Ishikawa (cell line): ENCODE data around the gene USP2.

Experiments used
- CEBPB ChIP-seq: IDR thresholded peaks from 2 replicates; pipeline ENCODE4 v1.6.1; 2012
- CREB1 ChIP-seq: IDR thresholded peaks from 2 replicates; pipeline ENCODE4 v1.6.1; 2012; ENCODE audit warnings: low read depth
- EGR1 ChIP-seq: IDR thresholded peaks from 2 replicates; pipeline ENCODE4 v1.6.1; 2012
- EP300 ChIP-seq: IDR thresholded peaks from 2 replicates; pipeline ENCODE4 v1.6.1; 2012; ENCODE audit warnings: borderline replicate concordance
- FOXM1 ChIP-seq: IDR thresholded peaks from 2 replicates; pipeline ENCODE4 v1.6.1; 2012; ENCODE audit warnings: low read depth, borderline replicate concordance
- NFIC ChIP-seq: IDR thresholded peaks from 2 replicates; pipeline ENCODE4 v1.6.1; 2012
- RAD21 ChIP-seq: IDR thresholded peaks from 2 replicates; pipeline ENCODE4 v1.6.1; 2012; ENCODE audit warnings: low read depth
- REST ChIP-seq: IDR thresholded peaks from 2 replicates; pipeline ENCODE4 v1.6.1; 2012; ENCODE audit warnings: low read depth, mild to moderate bottlenecking
- TAF1 ChIP-seq: IDR thresholded peaks from 2 replicates; pipeline ENCODE4 v1.6.1; 2012; ENCODE audit warnings: low read depth, mild to moderate bottlenecking
- TCF12 ChIP-seq: IDR thresholded peaks from 2 replicates; pipeline ENCODE4 v1.6.1; 2012; ENCODE audit warnings: low read depth
- TEAD4 ChIP-seq: IDR thresholded peaks from 2 replicates; pipeline ENCODE4 v1.6.1; 2012
- YY1 ChIP-seq: IDR thresholded peaks from 2 replicates; pipeline ENCODE4 v1.6.1; 2012; ENCODE audit warnings: low read depth
- ZBTB7A ChIP-seq: IDR thresholded peaks from 2 replicates; pipeline ENCODE4 v1.6.1; 2012; ENCODE audit warnings: low read depth
- TF ChIP-seq, protein P1 (sequence below): IDR thresholded peaks from 2 replicates; pipeline ENCODE4 v1.6.1; 2012
- TF ChIP-seq, protein P2 (sequence below): IDR thresholded peaks from 2 replicates; pipeline ENCODE4 v1.6.1; 2012

The USP2 gene

GRCh38 chr11:119355091-119355843, 26.2 kb downstream of the USP2 start:
- TF ChIP-seq TEAD4 (no peak), CEBPB (no peak), ZBTB7A (no peak), NFIC (no peak), FOXM1 (no peak), CREB1 (no peak), TAF1 (no peak)

- TF ChIP-seq EP300 (no peak), TEAD4 (no peak), NFIC (peak; percentile 50), RAD21 (no peak)
Measured at GRCh38 chr11:119352857-119353260, 28.6 kb downstream of the USP2 start.

DNA sequence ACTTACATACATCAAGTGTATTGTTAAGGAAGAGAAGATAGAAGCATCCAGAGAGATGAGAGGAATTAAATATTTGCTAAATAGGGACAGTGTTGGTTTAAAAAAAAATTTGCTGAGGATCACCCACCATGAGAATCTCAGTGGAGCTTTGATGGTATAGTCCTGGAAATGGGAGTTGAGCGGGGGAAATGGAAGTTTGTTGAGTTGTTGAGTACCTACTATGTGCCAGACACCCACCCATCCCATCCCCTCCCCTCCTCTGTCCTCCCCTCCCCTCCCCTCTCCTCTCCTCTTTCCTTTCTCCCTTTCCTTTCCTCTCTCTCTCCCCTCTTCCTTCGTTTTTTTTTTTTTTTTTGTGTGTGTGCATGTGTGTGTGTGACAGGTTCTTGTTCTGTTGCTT, 30.3 kb downstream of the USP2 start:
- TF ChIP-seq, protein P1, sequence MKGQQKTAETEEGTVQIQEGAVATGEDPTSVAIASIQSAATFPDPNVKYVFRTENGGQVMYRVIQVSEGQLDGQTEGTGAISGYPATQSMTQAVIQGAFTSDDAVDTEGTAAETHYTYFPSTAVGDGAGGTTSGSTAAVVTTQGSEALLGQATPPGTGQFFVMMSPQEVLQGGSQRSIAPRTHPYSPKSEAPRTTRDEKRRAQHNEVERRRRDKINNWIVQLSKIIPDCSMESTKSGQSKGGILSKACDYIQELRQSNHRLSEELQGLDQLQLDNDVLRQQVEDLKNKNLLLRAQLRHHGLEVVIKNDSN: no peak
- TF ChIP-seq EGR1: no peak
- TF ChIP-seq, protein P2, sequence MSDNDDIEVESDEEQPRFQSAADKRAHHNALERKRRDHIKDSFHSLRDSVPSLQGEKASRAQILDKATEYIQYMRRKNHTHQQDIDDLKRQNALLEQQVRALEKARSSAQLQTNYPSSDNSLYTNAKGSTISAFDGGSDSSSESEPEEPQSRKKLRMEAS: no peak

GRCh38 chr11:119350302-119350701, 31.2 kb downstream of the USP2 start:
- TF ChIP-seq NFIC (no peak), TAF1 (no peak), ZBTB7A (no peak), EGR1 (no peak), RAD21 (no peak)

DNA sequence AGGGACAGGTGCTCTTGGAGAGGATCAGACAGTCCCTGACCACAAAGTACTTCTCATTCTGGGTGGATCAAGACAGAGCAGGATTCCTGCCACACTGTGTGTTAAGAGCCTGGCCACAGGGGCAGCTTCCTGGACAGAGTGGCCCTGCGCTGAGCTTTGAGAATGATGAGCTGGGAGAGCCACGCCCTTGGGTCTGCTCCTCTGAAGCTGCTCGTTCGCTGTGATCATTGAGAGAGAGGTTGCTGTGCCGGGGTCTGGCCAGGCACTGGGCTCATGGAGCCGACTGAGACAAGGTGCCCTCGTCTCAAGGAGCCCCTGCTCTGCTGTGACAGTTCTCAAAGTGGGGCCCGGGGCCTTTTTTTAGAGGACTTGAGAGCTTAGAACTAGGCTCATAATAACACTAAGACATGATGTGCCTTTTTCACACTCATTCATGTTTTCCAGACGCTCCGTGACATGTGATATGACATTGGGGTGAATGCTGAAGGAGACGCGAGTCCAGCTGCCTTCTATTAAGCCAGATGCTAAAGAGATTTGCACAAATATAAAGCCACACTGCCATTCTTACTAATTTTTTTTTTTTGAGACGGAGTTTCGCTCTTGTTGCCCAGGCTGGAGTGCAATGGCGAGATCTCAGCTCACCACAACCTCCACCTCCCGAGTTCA, 33.4 kb downstream of the USP2 start:
- TF ChIP-seq FOXM1 (no peak), REST (no peak), NFIC (no peak), TCF12 (no peak), EP300 (no peak)

- TF ChIP-seq, protein P1: no peak
- no peak for TF ChIP-seq ZBTB7A
- no peak for TF ChIP-seq REST
- no peak for TF ChIP-seq NFIC
- no peak for TF ChIP-seq CEBPB
- TF ChIP-seq, protein P2: no peak
- TF ChIP-seq TAF1: no peak
- no peak for TF ChIP-seq TEAD4
- TF ChIP-seq CREB1: no peak
Measured at GRCh38 chr11:119347242-119347641, 34.2 kb downstream of the USP2 start.

- no peak for TF ChIP-seq FOXM1
- TF ChIP-seq ZBTB7A: no peak
- TF ChIP-seq CREB1: no peak
- no peak for TF ChIP-seq CEBPB
- no peak for TF ChIP-seq NFIC
- TF ChIP-seq, protein P1: no peak
- no peak for TF ChIP-seq EP300
- TF ChIP-seq RAD21: no peak
- no peak for TF ChIP-seq TAF1
- no peak for TF ChIP-seq EGR1
- TF ChIP-seq, protein P2: no peak
- TF ChIP-seq YY1: no peak
- TF ChIP-seq REST: no peak
- TF ChIP-seq TCF12: no peak
- no peak for TF ChIP-seq TEAD4
Measured at GRCh38 chr11:119346605-119347004, 34.9 kb downstream of the USP2 start, which contains the start of gene MFRP. Gene MFRP (minus strand): TSS chr11:119346705. CDS start chr11:119346513, 192 bp downstream.
